Gastroesophageal sphincter (tissue), 3 donors: Measurements from ENCODE around the gene EVI5L.

Source experiments
- POLR2A ChIP-seq, 2 donors: fragments of 450-650 bp; IDR thresholded peaks; one replicate each; pipeline ENCODE4 v1.6.1; 2017; ENCODE audit warnings: antibody characterized with exemption in 2 of 2, mild to moderate bottlenecking in 2 of 2, moderate library complexity in 1 of 2
- POLR2AphosphoS5 ChIP-seq: sonication (generic); formaldehyde crosslinking; IDR thresholded peaks from one replicate; pipeline ENCODE4 v1.6.1; 2017; ENCODE audit warnings: antibody characterized with exemption
- TF ChIP-seq, protein P1 (sequence below), 4 experiments: fragments of 200-600 bp in 2 of 4; fragments of 450-650 bp in 2 of 4; sonication (generic) in 1 of 4; IDR thresholded peaks; one replicate each; pipeline ENCODE4 v1.5.1; 2017 to 2019; ENCODE audit warnings: antibody characterized with exemption in 4 of 4, mild to moderate bottlenecking in 2 of 4, moderate library complexity in 2 of 4

GRCh38 chr19:7881910-7882309 is 51.9 kb downstream of the EVI5L start:
- TF ChIP-seq, protein P1, sequence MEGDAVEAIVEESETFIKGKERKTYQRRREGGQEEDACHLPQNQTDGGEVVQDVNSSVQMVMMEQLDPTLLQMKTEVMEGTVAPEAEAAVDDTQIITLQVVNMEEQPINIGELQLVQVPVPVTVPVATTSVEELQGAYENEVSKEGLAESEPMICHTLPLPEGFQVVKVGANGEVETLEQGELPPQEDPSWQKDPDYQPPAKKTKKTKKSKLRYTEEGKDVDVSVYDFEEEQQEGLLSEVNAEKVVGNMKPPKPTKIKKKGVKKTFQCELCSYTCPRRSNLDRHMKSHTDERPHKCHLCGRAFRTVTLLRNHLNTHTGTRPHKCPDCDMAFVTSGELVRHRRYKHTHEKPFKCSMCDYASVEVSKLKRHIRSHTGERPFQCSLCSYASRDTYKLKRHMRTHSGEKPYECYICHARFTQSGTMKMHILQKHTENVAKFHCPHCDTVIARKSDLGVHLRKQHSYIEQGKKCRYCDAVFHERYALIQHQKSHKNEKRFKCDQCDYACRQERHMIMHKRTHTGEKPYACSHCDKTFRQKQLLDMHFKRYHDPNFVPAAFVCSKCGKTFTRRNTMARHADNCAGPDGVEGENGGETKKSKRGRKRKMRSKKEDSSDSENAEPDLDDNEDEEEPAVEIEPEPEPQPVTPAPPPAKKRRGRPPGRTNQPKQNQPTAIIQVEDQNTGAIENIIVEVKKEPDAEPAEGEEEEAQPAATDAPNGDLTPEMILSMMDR (IDR thresholded peaks at IDR 0.05): no peak
- TF ChIP-seq POLR2A (IDR thresholded peaks at IDR 0.05) (no peak), POLR2AphosphoS5 (no peak)
